LNCaP clone FGC (cell line): ENCODE data around the gene TXNRD2.

ENCODE experiments used
- DNase-seq: peaks from one replicate; pipeline ENCODE4 v3.0.0-alpha.2; 2011; ENCODE audit warnings: low read depth
- H3K4me3 ChIP-seq: 2 replicates; pipeline ENCODE4 v1.5.1; 2011; ENCODE audit warnings: mild to moderate bottlenecking, low read depth, low read length, control low read depth
- TF ChIP-seq, protein P1 (sequence below): IDR thresholded peaks from 2 replicates; pipeline ENCODE4 v1.5.1; 2012; ENCODE audit warnings: mild to moderate bottlenecking; ENCODE audit not compliant: control insufficient read depth, insufficient read depth; ENCODE audit errors: extremely low read depth

TXNRD2 gene

DNA sequence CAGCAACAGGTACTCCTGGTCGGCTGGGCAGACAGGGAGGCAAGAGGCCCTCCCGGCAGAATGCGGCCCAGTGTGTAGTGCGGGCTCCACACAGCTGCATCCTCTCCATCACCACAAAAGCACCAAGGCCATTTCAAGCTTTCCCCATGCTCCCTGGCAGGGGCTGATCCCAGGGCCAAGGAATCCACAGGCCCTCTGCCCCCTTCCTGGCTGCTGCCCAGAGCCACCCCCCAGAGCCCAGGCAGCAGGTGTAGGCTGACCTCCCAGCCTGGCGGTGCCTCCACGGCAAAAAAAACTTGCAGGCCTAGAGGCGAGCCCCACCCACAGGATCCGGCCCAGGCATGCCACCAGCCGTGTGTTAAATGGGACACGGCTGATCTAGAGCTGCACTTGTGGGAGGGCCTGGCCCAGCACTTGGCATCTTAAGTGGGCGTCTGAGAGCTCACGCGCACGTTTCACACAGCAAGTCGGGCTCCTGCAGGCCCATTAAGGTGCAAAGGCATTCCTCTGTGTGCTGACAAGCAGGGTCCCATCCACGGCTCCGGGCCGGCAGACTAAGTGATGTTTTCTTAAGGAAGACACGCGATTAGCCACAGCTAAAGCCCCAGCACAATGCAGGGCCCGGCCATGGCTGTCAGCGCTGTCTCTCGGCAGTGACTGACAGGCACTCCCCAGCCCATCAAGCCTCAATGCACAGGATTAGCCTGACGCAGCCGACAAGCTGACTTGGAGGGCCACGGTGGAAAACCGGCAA lies 67.1 kb downstream of the TXNRD2 start:
- TF ChIP-seq, protein P1, sequence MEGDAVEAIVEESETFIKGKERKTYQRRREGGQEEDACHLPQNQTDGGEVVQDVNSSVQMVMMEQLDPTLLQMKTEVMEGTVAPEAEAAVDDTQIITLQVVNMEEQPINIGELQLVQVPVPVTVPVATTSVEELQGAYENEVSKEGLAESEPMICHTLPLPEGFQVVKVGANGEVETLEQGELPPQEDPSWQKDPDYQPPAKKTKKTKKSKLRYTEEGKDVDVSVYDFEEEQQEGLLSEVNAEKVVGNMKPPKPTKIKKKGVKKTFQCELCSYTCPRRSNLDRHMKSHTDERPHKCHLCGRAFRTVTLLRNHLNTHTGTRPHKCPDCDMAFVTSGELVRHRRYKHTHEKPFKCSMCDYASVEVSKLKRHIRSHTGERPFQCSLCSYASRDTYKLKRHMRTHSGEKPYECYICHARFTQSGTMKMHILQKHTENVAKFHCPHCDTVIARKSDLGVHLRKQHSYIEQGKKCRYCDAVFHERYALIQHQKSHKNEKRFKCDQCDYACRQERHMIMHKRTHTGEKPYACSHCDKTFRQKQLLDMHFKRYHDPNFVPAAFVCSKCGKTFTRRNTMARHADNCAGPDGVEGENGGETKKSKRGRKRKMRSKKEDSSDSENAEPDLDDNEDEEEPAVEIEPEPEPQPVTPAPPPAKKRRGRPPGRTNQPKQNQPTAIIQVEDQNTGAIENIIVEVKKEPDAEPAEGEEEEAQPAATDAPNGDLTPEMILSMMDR, result no peak
- no peak overlapping the region for H3K4me3 ChIP-seq
- DNase-seq, result no peak

GRCh38 chr22:19873960-19874306 lies 67.7 kb downstream of the TXNRD2 start:
- H3K4me3 ChIP-seq, result no peak overlapping the region
- no peak for DNase-seq
- TF ChIP-seq, protein P1, result no peak

DNA sequence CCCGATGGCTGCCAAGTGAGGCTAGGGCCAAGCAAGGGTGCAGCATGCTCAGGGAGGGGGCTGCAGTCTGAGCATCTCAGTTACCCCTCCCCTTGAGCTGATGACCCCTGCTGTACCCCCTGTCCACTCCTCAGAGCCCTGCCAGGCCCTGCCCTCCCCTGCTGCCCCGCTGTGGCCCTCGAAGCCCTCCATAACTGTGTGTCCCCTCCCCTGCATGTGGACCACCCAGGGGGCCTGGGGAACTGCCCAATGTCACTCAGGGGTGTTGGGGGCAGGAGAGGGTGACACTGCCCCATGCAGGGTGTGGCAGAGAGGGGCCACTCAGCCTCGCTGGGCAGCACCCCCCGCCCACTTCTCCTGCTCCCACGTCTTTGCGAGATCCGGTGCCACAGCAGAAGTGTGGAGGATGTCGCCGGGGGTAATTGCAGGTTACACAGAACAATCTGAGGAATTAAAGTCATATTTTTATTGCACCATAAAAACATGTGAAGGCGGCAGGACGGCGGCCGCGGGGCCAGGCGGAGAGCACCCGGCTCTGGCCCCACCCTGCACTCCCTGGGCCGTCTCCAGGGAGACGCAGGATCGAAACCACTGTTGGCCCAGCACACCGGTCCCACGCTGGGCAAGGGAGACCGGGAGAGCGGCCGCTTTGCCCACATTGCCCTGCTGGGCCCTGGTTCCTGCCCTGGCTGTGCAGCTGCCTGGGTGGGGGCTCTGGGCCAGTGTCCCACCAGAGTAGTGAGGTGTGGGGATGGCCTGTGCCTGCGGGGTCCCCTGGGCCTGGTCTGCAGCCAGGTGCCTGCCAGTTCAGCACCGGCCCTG lies 68.3 kb downstream of the TXNRD2 start:
- TF ChIP-seq, protein P1, result no peak
- no peak overlapping the region for H3K4me3 ChIP-seq
- no peak for DNase-seq

GRCh38 chr22:19872779-19873137 lies 68.9 kb downstream of the TXNRD2 start:
- TF ChIP-seq, protein P1, result no peak
- no peak for DNase-seq
- H3K4me3 ChIP-seq, result no peak overlapping the region

- DNase-seq, result no peak
- H3K4me3 ChIP-seq, result no peak overlapping the region
- TF ChIP-seq, protein P1, result no peak
These were observed 69.5 kb downstream of the TXNRD2 start for GRCh38 chr22:19871845-19872778.

DNA sequence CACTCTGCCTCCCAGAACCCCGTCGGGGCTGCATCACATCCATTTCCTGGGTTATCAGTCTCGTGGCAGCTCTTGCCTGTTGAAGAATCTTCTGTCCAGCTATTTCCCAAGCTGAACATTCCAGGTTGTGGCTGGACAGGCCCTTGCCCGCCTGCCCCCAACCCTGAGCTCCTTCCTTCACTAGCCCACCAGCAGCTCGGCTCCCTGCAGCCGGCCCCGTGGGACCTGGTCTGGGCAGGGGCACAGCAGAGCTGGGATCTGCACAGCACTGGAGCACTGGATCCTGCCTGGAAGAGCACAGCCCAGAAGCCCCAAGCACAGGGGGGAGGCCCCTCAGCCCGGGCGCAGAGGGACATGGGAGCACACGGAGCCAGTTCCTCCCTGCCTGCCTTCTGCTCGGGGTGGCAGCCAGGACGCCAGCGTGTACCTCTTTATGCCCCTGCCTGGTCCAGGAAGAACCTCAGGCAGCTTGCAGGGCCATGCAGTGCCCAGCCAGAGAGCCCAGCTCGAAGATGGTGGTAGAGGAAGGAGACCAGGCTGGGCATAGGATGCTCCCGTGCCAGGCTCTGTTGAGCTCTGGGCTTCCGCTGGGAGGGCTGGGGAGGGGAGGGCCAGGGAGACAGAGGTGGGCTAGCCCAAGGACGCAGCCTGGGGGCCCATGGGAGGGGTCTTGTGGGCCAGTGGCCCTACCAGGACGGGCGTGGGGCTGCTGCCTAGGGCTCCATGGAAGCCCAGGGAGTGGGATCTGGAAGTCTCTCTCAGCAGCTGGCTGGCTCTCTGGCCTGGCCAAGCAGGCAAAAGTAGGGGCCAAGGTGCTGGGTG lies 70.4 kb downstream of the TXNRD2 start:
- DNase-seq, result no peak
- TF ChIP-seq, protein P1, result no peak
- H3K4me3 ChIP-seq, result no peak overlapping the region
